ENCODE results near the gene UIMC1. TPM values are rescaled to one million over a fixed set of nuclear protein-coding genes. Genes with fewer than 3 reads are reported as not detected.

Gene UIMC1
- total RNA-seq, 4 donors from 2014 or later: 12.3 to 93.2 (median 50.0) TPM

- Histone ChIP-seq H3K9me3 (no peaks in the 10 kb centered on the region), H3K27me3 (no peaks in the 10 kb centered on the region), H3K4me3 (no peak overlapping the region), H3K36me3 (no peaks in the 10 kb centered on the region), H3K4me1 (no peaks in the 10 kb centered on the region), H3K27ac (no peak overlapping the region)
- no peak for DNase-seq
- intact Hi-C loops (cut with DNase I; ENCODE audit: low total_unique reads): no loop called here
- TF ChIP-seq CTCF (IDR thresholded peaks at IDR 0.05): no peak
- TF ChIP-seq POLR2A (IDR thresholded peaks at IDR 0.05): no peak
These were observed 105.1 kb downstream of the UIMC1 start for GRCh38 chr5:176901260-176902101.

- no peak for DNase-seq
- Histone ChIP-seq H3K27me3 (no peaks in the 10 kb centered on the region), H3K27ac (no peak overlapping the region), H3K36me3 (no peaks in the 10 kb centered on the region), H3K4me3 (no peak overlapping the region), H3K4me1 (no peaks in the 10 kb centered on the region), H3K9me3 (no peaks in the 10 kb centered on the region)
- no peak for TF ChIP-seq POLR2A (IDR thresholded peaks at IDR 0.05)
- TF ChIP-seq CTCF (IDR thresholded peaks at IDR 0.05): no peak
- intact Hi-C loops (cut with DNase I; ENCODE audit: low total_unique reads): no loop called here
These were observed 105.8 kb downstream of the UIMC1 start for GRCh38 chr5:176900780-176901204.

- no peak for DNase-seq
- Histone ChIP-seq H3K4me3 (no peak overlapping the region), H3K4me1 (no peaks in the 10 kb centered on the region), H3K27me3 (no peaks in the 10 kb centered on the region), H3K9me3 (no peaks in the 10 kb centered on the region), H3K36me3 (no peaks in the 10 kb centered on the region), H3K27ac (no peak overlapping the region)
- TF ChIP-seq POLR2A (IDR thresholded peaks at IDR 0.05): no peak
- TF ChIP-seq CTCF (IDR thresholded peaks at IDR 0.05): no peak
- intact Hi-C loops (cut with DNase I; ENCODE audit: low total_unique reads): no loop called here
These were observed 106.4 kb downstream of the UIMC1 start for GRCh38 chr5:176899946-176900779.

- H3K4me3 ChIP-seq: no peak within 1 kb of the TSS
- H3K27me3 ChIP-seq: no peaks in the 10 kb centered on the region
- H3K9me3 ChIP-seq: no peaks in the 10 kb centered on the region
- TF ChIP-seq POLR2A (IDR thresholded peaks at IDR 0.05): no peak
- no peak for TF ChIP-seq CTCF (IDR thresholded peaks at IDR 0.05)
- no peaks in the 10 kb centered on the region for H3K4me1 ChIP-seq
- intact Hi-C loops (cut with DNase I; ENCODE audit: low total_unique reads): no loop called here
- no peak for DNase-seq
- H3K36me3 ChIP-seq: no peaks in the 10 kb centered on the region
- H3K27ac ChIP-seq: no peak within 1 kb of the TSS
These were observed 107.2 kb downstream of the UIMC1 start, which contains the start of gene HK3 for GRCh38 chr5:176899296-176899891. Gene HK3, minus strand, starts transcription at chr5:176899346. Its CDS starts 3,187 bp downstream, at chr5:176896159.
